Measurements from ENCODE around the gene KCNK16.

Gene KCNK16

DNA sequence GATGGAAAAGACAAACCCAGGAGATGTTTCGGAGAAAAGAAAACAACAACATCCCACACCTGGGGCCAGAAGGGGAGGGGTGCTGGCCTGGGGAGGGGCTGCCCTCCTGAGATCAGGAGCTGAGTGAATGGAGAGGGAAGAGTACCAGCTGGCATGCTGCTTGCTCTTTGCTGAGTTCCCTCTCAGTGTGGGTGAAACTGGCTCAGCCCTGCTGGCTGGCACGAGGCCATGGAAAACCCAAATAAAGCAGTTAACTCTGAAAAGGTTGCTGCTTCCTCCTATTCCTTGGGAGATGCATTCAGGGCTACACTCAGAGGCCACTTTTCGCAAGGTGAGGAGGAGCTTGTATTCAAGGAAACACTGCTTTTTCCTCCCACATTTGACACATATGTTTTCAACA is 8.0 kb upstream of the KCNK16 start:
- TF ChIP-seq CTCF (IDR thresholded peaks at IDR 0.05) (no peak), ZFX (IDR thresholded peaks at IDR 0.05; ENCODE audit: borderline replicate concordance) (no peak)
- no peak overlapping the region for H3K27ac ChIP-seq

DNA sequence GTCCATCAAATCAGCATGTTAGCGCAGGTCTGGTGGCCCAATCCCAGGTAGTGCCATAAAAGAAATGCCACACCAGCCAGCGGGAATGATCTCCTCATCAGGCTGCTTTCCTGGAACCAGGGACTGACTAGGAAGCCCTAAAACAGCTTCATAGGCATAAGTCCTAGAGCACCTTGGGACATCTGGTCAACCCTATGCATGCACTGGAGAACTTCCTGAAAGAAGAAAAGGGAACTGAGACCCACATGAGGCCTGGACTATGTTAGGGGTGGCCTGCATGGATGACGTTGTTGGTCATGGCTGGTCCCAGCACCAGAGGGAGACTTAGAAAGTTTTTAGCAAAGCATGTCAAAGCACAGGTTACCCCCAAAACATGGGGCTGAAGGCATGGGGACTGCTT is 7.6 kb upstream of the KCNK16 start:
- TF ChIP-seq CTCF (IDR thresholded peaks at IDR 0.05) (no peak), ZFX (IDR thresholded peaks at IDR 0.05; ENCODE audit: borderline replicate concordance) (no peak)
- no peak overlapping the region for H3K27ac ChIP-seq

- no peak overlapping the region for H3K27ac ChIP-seq
- no peak for TF ChIP-seq ZFX (IDR thresholded peaks at IDR 0.05; ENCODE audit: borderline replicate concordance)
- no peak for TF ChIP-seq CTCF (IDR thresholded peaks at IDR 0.05)
Measured at GRCh38 chr6:39328066-39328465, 5.6 kb upstream of the KCNK16 start.

DNA sequence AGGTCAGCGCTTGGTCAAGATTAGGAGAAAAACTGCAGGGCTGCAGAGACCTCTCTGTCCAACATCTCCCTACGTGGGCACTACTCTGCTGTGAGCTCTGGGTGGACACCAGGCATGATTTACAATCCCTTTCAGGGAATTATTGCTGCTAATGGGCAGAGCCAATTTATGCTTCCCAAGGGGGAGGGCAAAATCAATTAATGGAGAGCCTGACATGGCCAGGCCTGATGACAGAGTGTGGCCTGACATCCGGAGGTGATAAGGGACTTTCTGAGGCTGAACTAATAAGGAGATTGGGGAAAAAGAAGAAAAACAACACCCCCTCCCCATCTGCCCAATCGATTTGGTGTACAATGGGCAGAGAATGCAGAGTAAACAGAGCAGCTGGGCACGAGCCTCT is 5.0 kb upstream of the KCNK16 start:
- no peak for TF ChIP-seq CTCF (IDR thresholded peaks at IDR 0.05)
- TF ChIP-seq ZFX (IDR thresholded peaks at IDR 0.05; ENCODE audit: borderline replicate concordance), result no peak
- no peak overlapping the region for H3K27ac ChIP-seq

DNA sequence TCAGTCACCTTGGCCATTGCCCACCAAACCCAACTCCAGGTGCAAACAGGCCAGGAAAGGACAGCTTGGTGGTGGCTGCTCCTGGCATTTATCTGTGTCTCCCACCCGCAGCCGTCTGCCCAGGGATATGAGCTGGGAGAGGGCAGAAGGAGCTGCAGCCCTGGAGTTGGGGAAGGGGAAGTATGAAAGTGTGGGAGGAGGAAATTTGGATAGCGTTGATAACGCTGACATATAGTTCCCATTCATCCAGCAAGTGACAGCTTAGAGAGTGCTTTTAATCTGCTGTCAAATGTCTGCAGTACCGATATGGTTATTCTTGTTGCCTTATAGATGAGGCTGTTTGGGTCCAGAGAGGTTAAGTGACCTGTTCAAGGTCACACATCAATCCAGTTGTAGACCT is 741 bp downstream of the KCNK16 start:
- TF ChIP-seq CTCF (IDR thresholded peaks at IDR 0.05), result no peak
- no peak for TF ChIP-seq ZFX (IDR thresholded peaks at IDR 0.05; ENCODE audit: borderline replicate concordance)

DNA sequence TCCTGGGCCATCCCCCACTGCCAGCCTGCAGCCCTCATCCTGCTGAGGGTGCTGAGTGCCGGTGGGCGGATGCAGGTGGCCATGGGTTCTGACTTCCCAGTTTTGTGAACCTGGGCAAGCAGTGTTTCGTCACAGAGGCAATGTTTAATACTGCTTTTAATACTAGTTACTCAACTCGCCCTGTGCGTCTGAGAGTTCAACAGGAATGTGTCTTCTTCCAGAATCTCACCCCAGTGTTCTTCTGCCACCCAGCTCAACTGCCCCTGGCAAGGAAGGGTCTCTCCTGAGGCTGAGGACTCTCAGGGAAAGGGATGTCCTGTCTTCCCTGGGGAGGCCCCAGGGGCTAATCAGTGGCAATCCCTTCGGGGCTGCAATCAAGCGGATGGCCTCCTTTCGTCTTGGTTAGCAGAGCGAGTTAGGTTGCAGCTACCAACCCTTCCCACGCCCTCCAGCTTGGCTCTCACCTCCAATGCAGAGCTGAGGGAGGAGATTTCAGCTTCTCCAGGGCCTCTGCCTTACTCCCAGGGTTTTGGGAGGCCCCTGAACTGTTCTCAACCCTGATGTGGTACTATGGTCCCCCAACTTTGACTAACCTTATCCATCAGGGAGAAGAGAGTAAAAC is 2.0 kb downstream of the KCNK16 start:
- no peak overlapping the region for H3K27ac ChIP-seq
- TF ChIP-seq CTCF (IDR thresholded peaks at IDR 0.05), result no peak
- no peak for TF ChIP-seq ZFX (IDR thresholded peaks at IDR 0.05; ENCODE audit: borderline replicate concordance)

More for the DNA sequence above, 741 bp downstream of the KCNK16 start:
- no peak overlapping the region for H3K27ac ChIP-seq

DNA sequence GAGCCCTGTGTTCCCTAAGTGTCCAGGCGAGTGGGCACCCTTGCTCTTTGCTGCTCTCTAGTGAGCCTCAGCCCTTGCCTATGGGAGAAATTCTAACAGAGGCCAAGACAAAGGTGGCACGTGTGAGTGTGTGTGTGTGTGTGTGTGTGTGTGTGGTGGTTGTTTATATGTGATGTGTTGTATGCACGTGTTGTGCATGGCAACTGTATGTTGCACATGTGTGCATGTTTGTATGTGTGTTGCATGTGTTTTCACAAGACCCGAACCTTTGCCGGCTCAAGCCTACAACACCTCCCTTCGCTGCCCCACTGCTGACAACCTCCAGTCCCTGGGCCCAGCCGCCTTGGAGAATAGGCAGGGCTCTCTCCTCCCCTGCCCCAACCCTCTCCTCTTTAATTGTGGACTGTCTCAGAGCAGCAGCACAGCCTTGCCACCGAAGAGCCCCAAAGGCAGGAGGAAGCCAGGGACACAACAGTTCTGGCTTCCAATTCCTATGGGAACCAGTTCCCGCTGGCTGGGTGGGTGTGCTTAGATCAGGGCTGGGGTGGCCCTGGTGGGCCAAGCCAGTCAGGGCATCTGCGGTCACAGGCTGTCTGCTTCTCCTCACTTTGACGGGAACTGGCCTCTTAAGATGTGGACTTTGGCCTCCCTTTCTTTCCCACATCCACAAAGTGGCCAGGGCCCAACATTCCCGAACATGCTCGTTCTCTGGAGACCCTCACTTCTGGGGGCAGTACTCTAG is 2.7 kb downstream of the KCNK16 start:
- TF ChIP-seq ZFX (IDR thresholded peaks at IDR 0.05; ENCODE audit: borderline replicate concordance) (no peak), CTCF (IDR thresholded peaks at IDR 0.05) (no peak)
- no peak overlapping the region for H3K27ac ChIP-seq

Data from 22Rv1 (cell line).